Kasumi-1 (cell line): ENCODE measurements around the gene ST8SIA6.
"Not testable (repeated sequence)": the region's sequence is repeated elsewhere in the genome, so short reads cannot be mapped to it uniquely, and the experiment has no call there.

Experiments used
- DNase-seq, 2 experiments: peaks; one replicate each; lab custom pipeline; 2025; lab: John Stamatoyannopoulos, UW

ST8SIA6 gene

GRCh38 chr10:17426263-17426750 is 28.1 kb downstream of the ST8SIA6 start:
- DNase-seq: no peak

- no peak for DNase-seq
These were observed 28.7 kb downstream of the ST8SIA6 start for GRCh38 chr10:17425584-17426262.

- no peak for DNase-seq
These were observed 30.7 kb downstream of the ST8SIA6 start for GRCh38 chr10:17423632-17424186.

GRCh38 chr10:17422931-17423330 is 31.5 kb downstream of the ST8SIA6 start:
- DNase-seq: no peak

GRCh38 chr10:17418249-17418648 is 36.1 kb downstream of the ST8SIA6 start:
- DNase-seq: no peak

- no peak for DNase-seq
These were observed 37.8 kb downstream of the ST8SIA6 start for GRCh38 chr10:17416442-17417211.

- DNase-seq: no peak
These were observed 39.2 kb downstream of the ST8SIA6 start for GRCh38 chr10:17415046-17415658.

- DNase-seq: no peak
These were observed 39.9 kb downstream of the ST8SIA6 start for GRCh38 chr10:17414484-17414883.

- no peak for DNase-seq
These were observed 40.5 kb downstream of the ST8SIA6 start for GRCh38 chr10:17413876-17414275.

GRCh38 chr10:17412323-17412722 is 42.1 kb downstream of the ST8SIA6 start:
- DNase-seq: peak; percentile 26 to 31

GRCh38 chr10:17410907-17411306 is 43.5 kb downstream of the ST8SIA6 start:
- no peak for DNase-seq

- DNase-seq: peak; percentile 37 to 55
These were observed 45.1 kb downstream of the ST8SIA6 start for GRCh38 chr10:17409170-17409733.

- DNase-seq: no peak
These were observed 47.3 kb downstream of the ST8SIA6 start for GRCh38 chr10:17407047-17407446.

- no peak for DNase-seq
These were observed 48.2 kb downstream of the ST8SIA6 start for GRCh38 chr10:17406036-17406834.

GRCh38 chr10:17403161-17403560 is 51.2 kb downstream of the ST8SIA6 start:
- no peak for DNase-seq

GRCh38 chr10:17402040-17402439 is 52.4 kb downstream of the ST8SIA6 start:
- not testable (repeated sequence) for DNase-seq

GRCh38 chr10:17396004-17396403 is 58.4 kb downstream of the ST8SIA6 start:
- no peak for DNase-seq

GRCh38 chr10:17394854-17395253 is 59.5 kb downstream of the ST8SIA6 start:
- DNase-seq: no peak

GRCh38 chr10:17387861-17388503 is 66.4 kb downstream of the ST8SIA6 start:
- DNase-seq: no peak

GRCh38 chr10:17386616-17387075 is 67.7 kb downstream of the ST8SIA6 start:
- no peak for DNase-seq

GRCh38 chr10:17386021-17386420 is 68.4 kb downstream of the ST8SIA6 start:
- no peak for DNase-seq
